ENCODE measurements around the gene TRIM77. TPM values are rescaled to one million over a fixed set of nuclear protein-coding genes. Genes with fewer than 3 reads are reported as not detected.

TRIM77 gene
- total RNA-seq, result not detected in 2 replicates

GRCh38 chr11:89709999-89710398 is at the start of gene TRIM77:
Gene TRIM77, plus strand, starts transcription at chr11:89710299. Its CDS starts 0 bp downstream, at chr11:89710299.

Other genes with a start within 250 kb of the TRIM77 start
- gene NOX4, start 218.9 kb upstream of the TRIM77 start, total RNA-seq, result 0.26 and 0.47 TPM in 2 replicates
- not detected in 2 replicates for gene TRIM49, start 98.3 kb downstream of the TRIM77 start, total RNA-seq
- not detected in 2 replicates for gene TRIM64B, start 168.2 kb downstream of the TRIM77 start, total RNA-seq
- not detected in 2 replicates for gene TRIM49D1, start 211.9 kb downstream of the TRIM77 start, total RNA-seq
- not detected in 2 replicates for gene TRIM49D2, start 213.8 kb downstream of the TRIM77 start, total RNA-seq

Measured in bronchial smooth muscle cell (primary cell).